ENCODE data around the gene ATXN7.

Gene ATXN7

DNA sequence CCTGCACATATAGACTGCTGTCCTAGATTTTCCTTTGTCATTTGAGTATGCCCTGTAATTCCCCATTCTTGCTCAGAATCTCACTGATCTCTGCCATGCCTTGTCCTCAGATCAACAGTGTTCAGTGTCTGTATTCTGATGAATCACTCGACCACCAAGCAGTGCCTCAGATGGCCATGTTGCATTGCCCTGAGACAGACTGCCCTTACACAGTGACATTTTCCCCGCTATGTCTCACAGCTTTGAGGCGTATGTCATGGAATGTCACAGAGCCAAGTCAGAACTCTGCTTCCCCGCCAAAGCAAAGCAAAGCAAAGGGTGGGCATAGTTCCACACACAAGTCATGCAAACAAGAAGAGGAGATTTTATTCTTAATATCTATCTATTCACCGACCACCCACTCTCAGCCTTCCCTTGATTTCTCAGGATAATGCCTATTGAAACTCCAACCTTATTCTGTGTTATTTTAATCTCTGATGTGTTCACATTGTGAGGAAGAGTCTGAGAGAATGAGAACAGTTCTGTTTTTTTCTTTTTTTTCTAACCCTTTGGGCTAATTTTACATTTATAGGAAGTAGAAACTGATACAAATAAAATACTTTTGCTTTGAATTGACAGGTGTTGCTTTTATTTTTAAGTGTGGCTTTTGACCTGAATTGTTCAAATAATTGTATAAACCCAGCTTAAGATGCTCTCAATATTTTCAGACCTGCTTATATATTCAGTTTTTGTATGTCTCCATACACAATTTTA, 176.5 kb downstream of the ATXN7 start:
- Histone ChIP-seq H3K9me3 (ENCODE audit: control insufficient read depth, insufficient read depth, low read length) (no peaks in the 10 kb centered on the region), H3K9ac (ENCODE audit: low read depth, low read length) (no peak overlapping the region), H3K36me3 (ENCODE audit: control insufficient read depth, insufficient read depth, low read length) (no peaks in the 10 kb centered on the region), H3K4me3 (ENCODE audit: low read depth, low read length) (no peak overlapping the region), H3K27ac (ENCODE audit: low read depth, low read length) (no peak overlapping the region), H3K4me1 (ENCODE audit: control insufficient read depth, insufficient read depth, low read length) (no peaks in the 10 kb centered on the region), H3K27me3 (ENCODE audit: control insufficient read depth, insufficient read depth, low read length) (no peaks in the 10 kb centered on the region)

GRCh38 chr3:64042952-64043351, 179.3 kb downstream of the ATXN7 start:
- no peaks in the 10 kb centered on the region for H3K27me3 ChIP-seq (ENCODE audit: control insufficient read depth, insufficient read depth, low read length)
- no peak overlapping the region for H3K4me3 ChIP-seq (ENCODE audit: low read depth, low read length)
- no peaks in the 10 kb centered on the region for H3K36me3 ChIP-seq (ENCODE audit: control insufficient read depth, insufficient read depth, low read length)
- H3K9me3 ChIP-seq (ENCODE audit: control insufficient read depth, insufficient read depth, low read length) = no peaks in the 10 kb centered on the region
- H3K4me1 ChIP-seq (ENCODE audit: control insufficient read depth, insufficient read depth, low read length) = peaks cover 11% of the 10 kb centered on the region
- no peak overlapping the region for H3K9ac ChIP-seq (ENCODE audit: low read depth, low read length)
- H3K27ac ChIP-seq (ENCODE audit: low read depth, low read length) = no peak overlapping the region

DNA sequence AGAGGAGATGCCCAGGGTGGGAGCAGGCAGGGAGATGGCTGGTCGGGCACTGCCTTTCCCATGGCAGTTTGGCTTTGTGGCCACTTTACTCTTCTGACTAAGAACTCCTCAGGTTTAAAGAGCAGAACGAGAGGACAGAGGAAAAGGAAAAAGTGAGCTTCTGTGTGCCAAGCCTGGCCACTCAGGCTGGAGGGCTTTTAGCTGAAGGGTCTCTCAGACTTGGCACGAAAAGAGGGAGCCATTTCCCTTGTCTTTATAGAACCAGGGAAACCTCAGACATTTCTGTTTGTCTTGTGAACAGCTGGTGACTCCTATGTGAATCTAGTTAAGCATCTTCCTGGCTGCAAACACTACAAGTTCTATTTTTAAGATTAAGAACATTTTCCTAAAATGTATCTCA, 182.9 kb downstream of the ATXN7 start:
- Histone ChIP-seq H3K27me3 (ENCODE audit: control insufficient read depth, insufficient read depth, low read length) (no peaks in the 10 kb centered on the region), H3K4me3 (ENCODE audit: low read depth, low read length) (no peak overlapping the region), H3K36me3 (ENCODE audit: control insufficient read depth, insufficient read depth, low read length) (no peaks in the 10 kb centered on the region), H3K4me1 (ENCODE audit: control insufficient read depth, insufficient read depth, low read length) (peaks cover 36% of the 10 kb centered on the region), H3K9me3 (ENCODE audit: control insufficient read depth, insufficient read depth, low read length) (no peaks in the 10 kb centered on the region), H3K27ac (ENCODE audit: low read depth, low read length) (no peak overlapping the region), H3K9ac (ENCODE audit: low read depth, low read length) (no peak overlapping the region)

DNA sequence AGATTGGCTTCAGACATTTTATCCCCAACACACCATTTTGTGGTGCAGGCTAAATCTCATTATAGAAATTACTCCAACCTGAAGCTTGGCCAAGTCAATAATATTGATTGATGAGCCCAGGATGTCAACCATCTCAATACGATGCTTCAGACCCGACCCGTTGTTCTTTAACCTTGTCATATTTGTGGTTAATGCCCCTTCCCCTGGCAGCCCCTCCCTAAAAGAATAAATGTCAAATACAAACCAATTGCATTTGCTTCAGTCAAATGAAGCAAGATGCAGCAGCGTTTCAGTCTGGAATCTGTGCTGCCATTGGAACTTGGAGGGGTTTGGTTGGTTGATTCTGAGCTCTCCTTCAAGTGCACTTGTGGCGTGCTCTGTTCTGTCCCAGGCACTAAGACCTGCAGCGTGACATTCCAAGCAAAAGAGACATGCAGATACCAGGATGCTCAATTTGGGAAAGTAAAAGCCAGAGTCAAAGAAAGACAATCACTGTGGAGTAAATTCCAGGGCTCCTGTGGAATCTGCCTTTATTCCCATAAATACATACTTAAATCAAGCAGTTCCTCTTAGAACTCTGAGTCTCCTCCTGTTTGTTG, 183.4 kb downstream of the ATXN7 start:
- H3K9me3 ChIP-seq (ENCODE audit: control insufficient read depth, insufficient read depth, low read length) = no peaks in the 10 kb centered on the region
- no peaks in the 10 kb centered on the region for H3K27me3 ChIP-seq (ENCODE audit: control insufficient read depth, insufficient read depth, low read length)
- H3K27ac ChIP-seq (ENCODE audit: low read depth, low read length) = no peak overlapping the region
- no peak overlapping the region for H3K9ac ChIP-seq (ENCODE audit: low read depth, low read length)
- peaks cover 36% of the 10 kb centered on the region for H3K4me1 ChIP-seq (ENCODE audit: control insufficient read depth, insufficient read depth, low read length)
- no peaks in the 10 kb centered on the region for H3K36me3 ChIP-seq (ENCODE audit: control insufficient read depth, insufficient read depth, low read length)
- H3K4me3 ChIP-seq (ENCODE audit: low read depth, low read length) = no peak overlapping the region

GRCh38 chr3:64047787-64048186, 184.1 kb downstream of the ATXN7 start:
- Histone ChIP-seq H3K4me3 (ENCODE audit: low read depth, low read length) (no peak overlapping the region), H3K36me3 (ENCODE audit: control insufficient read depth, insufficient read depth, low read length) (no peaks in the 10 kb centered on the region), H3K4me1 (ENCODE audit: control insufficient read depth, insufficient read depth, low read length) (peaks cover 36% of the 10 kb centered on the region), H3K27me3 (ENCODE audit: control insufficient read depth, insufficient read depth, low read length) (no peaks in the 10 kb centered on the region), H3K9ac (ENCODE audit: low read depth, low read length) (no peak overlapping the region), H3K9me3 (ENCODE audit: control insufficient read depth, insufficient read depth, low read length) (no peaks in the 10 kb centered on the region), H3K27ac (ENCODE audit: low read depth, low read length) (peak overlapping the region; percentile 82)

GRCh38 chr3:64048631-64049061, 185.0 kb downstream of the ATXN7 start:
- Histone ChIP-seq H3K9ac (ENCODE audit: low read depth, low read length) (no peak overlapping the region), H3K4me3 (ENCODE audit: low read depth, low read length) (no peak overlapping the region), H3K27me3 (ENCODE audit: control insufficient read depth, insufficient read depth, low read length) (no peaks in the 10 kb centered on the region), H3K9me3 (ENCODE audit: control insufficient read depth, insufficient read depth, low read length) (no peaks in the 10 kb centered on the region), H3K36me3 (ENCODE audit: control insufficient read depth, insufficient read depth, low read length) (no peaks in the 10 kb centered on the region), H3K4me1 (ENCODE audit: control insufficient read depth, insufficient read depth, low read length) (peaks cover 36% of the 10 kb centered on the region), H3K27ac (ENCODE audit: low read depth, low read length) (peak overlapping the region; percentile 82)

DNA sequence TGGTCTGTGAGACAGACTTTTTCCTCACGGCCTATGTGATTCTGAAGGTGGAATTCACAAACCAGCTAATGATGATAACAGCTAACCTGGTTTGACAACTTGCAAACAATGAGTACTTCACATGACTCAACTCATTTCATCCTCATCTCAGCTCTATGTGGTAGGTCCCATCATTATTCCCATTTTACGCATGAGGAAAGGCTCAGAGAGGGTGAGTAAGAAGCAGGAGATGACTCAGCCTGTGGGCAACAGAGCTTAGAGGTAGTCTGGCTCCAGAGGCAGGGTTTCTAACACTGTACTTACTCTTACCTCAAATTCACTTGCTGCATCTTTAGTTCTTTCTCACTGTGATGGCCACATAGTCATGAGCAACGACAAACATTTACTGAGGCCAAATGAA, 185.5 kb downstream of the ATXN7 start:
- Histone ChIP-seq H3K36me3 (ENCODE audit: control insufficient read depth, insufficient read depth, low read length) (no peaks in the 10 kb centered on the region), H3K27ac (ENCODE audit: low read depth, low read length) (peak overlapping the region; percentile 82), H3K4me1 (ENCODE audit: control insufficient read depth, insufficient read depth, low read length) (peaks cover 36% of the 10 kb centered on the region), H3K27me3 (ENCODE audit: control insufficient read depth, insufficient read depth, low read length) (no peaks in the 10 kb centered on the region), H3K9me3 (ENCODE audit: control insufficient read depth, insufficient read depth, low read length) (no peaks in the 10 kb centered on the region), H3K4me3 (ENCODE audit: low read depth, low read length) (no peak overlapping the region), H3K9ac (ENCODE audit: low read depth, low read length) (no peak overlapping the region)

DNA sequence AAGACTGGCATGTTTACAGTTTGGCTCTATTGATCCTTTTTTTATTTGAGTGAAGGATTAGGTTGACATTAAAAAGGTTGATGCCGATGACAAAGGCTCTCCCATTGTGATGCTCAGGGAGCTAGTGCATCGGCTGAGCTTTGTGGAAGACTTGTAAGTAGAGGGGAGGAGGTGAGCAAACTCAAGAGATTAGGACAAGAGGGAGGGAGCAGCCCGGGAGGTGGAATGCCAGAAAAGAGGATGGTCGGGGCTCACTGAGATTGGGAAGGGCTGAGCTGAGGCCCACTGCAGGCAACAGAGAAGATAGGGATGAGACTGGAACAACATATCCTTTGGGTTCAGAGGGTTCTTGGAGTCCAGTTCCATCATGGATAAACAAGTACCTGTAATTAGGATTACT, 186.2 kb downstream of the ATXN7 start:
- H3K4me1 ChIP-seq (ENCODE audit: control insufficient read depth, insufficient read depth, low read length) = peaks cover 36% of the 10 kb centered on the region
- peak overlapping the region; percentile 82 for H3K27ac ChIP-seq (ENCODE audit: low read depth, low read length)

More for the DNA sequence above, 186.2 kb downstream of the ATXN7 start:
- no peak overlapping the region for H3K4me3 ChIP-seq (ENCODE audit: low read depth, low read length)
- H3K9ac ChIP-seq (ENCODE audit: low read depth, low read length) = no peak overlapping the region
- H3K9me3 ChIP-seq (ENCODE audit: control insufficient read depth, insufficient read depth, low read length) = no peaks in the 10 kb centered on the region
- no peaks in the 10 kb centered on the region for H3K27me3 ChIP-seq (ENCODE audit: control insufficient read depth, insufficient read depth, low read length)
- H3K36me3 ChIP-seq (ENCODE audit: control insufficient read depth, insufficient read depth, low read length) = no peaks in the 10 kb centered on the region
